NCI-H2227 (cell line): Measurements from ENCODE around the gene TJP3.

Experiments used
- DNase-seq: peaks from one replicate; lab custom pipeline; 2025; ENCODE audit not compliant: unreplicated experiment; lab: John Stamatoyannopoulos, UW

TJP3 gene

GRCh38 chr19:3691372-3691716, 16.8 kb upstream of the TJP3 start:
- DNase-seq: no peak

DNA sequence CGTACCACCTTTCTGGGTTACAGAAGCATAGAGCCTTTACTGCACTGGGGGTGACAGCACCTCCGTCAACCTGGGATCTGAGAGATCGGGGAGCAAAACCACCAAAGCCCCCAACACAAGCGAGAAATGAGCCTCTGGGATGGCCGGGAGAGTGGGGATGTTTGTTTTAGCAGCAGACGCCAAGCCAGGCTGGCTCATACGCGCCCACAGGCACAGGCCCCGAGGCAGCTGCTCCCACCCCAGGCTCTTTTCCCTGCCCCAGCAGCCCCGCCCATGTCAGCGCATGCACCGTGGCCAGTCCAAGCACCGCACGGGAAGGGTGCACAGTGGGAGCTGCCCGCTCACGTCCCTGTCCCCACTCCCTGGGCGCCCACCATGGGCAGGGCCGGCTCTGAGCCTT, 16.5 kb upstream of the TJP3 start:
- DNase-seq: no peak

DNA sequence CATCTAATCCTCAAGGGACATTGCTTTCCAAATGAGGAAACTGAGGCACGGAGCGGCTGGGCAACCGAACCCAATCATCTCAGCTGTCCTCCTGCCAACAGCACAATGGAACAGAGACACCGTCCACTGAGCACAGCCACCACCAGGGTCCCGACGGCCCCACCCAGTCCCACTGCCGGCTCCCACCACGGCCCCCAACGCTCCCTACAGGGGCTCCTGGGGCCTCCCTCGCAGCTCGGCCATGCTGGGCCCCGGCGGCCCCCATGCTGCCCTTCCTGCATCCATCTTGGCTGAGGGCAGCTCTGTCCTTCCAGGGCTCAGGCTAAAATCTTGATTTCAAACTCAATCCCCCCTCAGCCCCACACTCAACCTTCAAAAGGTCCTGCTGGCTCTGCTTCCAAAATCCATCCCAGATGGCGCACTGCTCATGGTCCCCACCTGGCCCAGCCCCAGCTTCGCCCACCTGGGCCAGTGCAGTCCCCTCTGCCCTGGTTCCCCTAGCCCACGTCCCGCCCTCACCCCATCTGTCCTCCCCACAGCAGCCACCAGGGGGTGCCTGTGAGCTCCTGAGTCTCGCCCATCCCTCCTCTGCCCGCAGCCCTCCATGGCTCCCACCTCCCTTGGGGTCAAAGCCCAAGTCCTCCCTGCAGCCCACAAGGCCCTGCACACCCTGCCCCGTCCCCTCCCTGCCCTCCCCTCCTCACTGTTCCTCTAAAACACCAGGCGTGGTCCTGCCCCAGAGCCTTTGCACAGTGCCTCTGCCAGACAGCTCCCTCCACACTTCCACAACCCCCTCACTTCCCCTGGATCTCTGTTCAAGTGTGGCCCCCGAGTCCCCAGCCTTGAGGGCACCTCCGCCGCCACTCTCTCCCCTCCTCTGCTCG, 15.8 kb upstream of the TJP3 start:
- DNase-seq: no peak

DNA sequence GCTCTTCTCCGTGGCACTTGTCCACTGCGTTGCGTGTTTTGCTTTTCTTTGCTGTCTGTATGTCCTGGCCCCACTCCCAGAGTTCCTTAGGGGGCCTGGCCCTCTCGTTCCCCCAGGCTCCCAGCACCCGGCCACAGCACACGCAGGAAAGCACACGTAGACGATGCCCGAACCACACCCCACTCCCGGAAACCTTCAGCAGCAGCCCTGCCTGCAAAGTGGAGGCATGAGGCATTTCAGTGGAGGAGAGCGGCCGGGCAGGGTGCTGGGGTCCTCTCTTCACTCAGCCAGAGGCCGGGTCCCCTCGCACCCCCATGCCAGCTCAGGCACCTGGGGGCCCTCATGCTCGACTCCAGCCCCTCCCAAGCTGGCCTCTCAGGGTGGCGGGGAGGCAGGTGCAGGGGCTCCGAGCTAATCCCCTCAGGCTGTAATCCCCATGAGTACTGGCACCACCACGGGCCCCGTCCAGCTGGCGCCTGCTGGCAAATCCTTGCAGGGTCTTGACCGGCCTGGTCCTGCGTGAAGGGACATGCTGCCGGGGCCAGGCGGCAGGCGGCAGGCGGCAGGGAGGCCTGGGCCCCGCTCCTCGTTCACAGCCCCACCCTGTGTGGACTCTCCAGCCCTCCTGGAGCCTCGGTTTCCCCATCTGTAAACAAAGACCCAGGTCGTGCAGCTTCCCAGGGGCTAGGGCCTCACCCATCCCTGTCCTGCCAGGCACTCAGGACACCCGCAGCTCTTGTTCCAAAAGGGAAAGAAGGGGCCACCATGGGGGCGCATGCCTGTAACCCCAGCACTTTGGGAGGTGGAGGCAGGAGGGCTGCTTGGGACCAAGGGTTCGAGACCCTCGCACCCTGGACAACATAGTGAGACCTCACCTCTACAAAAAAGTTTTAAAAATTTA, 14.9 kb upstream of the TJP3 start:
- no peak for DNase-seq

DNA sequence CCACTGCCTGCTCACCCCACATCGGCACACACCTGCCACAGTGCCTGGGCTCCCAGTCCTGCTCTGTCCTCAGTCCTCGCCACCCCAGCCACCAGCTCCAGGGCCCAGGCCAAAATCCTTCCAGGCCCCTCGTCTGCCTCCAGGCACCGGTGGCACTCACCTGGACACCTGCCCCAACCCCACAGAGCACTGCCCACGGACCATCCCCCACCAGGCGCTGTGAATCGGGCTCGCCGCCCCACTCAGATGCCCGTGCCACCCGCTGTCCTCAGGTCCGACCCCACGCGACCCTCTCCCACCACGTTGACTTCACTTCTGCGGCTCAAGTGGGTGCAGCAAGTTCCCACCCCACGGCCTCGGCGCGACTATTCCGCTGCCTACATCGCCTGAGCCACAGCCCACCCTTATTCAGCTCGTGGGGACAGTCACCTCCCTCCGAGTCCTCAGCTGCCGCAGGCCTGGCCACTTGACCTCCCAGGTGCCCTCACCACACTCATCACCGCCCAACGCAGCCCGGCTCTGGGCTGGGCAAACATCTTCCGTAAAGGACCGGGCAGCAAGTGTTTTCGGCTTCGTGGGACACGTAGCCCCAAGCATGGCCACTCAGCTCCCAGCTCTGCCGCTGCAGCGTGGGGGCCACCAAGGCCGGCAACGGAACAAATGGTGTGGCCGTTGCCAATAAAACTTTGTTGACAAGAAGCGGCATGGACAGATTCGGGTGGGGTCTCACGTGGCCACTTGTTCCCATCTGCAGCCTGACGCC, 13.6 kb upstream of the TJP3 start:
- no peak for DNase-seq

- DNase-seq: no peak
Measured at GRCh38 chr19:3695124-3695733, 13.0 kb upstream of the TJP3 start.

- no peak for DNase-seq
Measured at GRCh38 chr19:3695986-3696659, 12.1 kb upstream of the TJP3 start.

GRCh38 chr19:3696660-3696995, 11.6 kb upstream of the TJP3 start:
- no peak for DNase-seq

- DNase-seq: no peak
Measured at GRCh38 chr19:3697094-3697493, 11.1 kb upstream of the TJP3 start.

- no peak for DNase-seq
Measured at GRCh38 chr19:3697671-3698385, 10.4 kb upstream of the TJP3 start.

DNA sequence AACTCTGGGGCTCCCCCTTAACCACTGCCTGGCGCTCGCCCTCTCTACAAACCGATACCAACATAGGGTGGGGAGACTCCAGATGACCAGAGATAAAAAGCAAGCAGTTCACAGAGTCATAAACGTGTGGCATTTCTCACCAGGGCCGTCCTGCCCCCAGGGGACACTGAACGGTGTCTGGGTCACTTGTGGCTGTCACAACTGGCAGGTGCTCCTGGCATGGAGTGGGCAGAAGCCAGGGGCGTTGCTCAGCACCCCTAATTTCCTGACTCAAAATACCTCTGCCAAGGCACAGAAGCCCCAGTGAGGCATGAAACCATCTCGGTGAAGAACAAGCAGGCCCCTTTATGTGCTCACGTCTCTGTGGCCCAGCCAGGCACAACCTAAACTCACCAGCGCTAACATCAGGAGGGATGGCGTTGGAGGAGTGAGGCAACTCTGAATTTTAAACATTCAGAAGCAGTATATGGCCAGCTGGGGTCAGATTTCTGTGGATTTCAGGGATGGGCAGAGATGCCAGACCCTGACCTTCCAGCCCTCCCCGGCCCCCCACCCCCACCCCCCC, 9.7 kb upstream of the TJP3 start:
- DNase-seq: no peak

DNA sequence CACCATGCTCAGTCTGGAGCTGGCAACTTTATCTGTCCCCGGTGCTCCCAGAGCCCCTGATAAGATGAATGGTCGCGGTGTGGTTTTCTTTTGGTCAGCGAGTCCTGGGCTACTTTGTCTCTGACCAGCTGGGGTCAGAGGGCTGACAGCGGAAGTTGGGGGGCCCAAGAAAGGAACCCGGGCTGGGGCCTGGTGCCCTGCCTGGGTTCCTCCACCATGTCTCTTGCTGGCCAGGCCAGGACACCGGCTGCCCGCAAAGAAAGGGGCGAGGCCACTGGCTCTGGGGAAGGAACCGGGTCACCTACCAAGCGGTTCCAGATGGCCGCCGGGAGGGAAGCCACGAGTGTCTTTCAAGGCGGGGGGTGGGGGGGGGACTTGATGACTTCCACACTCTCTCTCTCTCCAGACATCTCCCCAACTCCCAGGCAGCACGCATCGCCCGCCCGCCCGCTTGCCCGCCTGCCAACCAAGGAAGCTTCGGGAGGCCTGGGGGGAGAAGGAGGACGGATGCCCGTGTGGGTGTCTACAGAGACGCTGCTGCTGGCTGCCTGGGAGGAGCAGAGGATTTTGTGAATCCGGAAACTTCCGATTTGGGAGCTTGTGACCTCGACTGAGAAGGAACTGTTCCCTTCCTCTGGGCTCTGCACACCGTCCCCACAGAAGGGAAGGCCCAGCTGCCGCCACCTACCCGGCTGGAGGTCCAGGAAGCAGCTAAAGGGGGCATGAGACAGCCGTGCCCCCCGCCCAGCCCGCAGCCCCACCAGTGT, 9.0 kb upstream of the TJP3 start:
- DNase-seq: no peak

- DNase-seq: no peak
Measured at GRCh38 chr19:3699741-3700241, 8.4 kb upstream of the TJP3 start.

DNA sequence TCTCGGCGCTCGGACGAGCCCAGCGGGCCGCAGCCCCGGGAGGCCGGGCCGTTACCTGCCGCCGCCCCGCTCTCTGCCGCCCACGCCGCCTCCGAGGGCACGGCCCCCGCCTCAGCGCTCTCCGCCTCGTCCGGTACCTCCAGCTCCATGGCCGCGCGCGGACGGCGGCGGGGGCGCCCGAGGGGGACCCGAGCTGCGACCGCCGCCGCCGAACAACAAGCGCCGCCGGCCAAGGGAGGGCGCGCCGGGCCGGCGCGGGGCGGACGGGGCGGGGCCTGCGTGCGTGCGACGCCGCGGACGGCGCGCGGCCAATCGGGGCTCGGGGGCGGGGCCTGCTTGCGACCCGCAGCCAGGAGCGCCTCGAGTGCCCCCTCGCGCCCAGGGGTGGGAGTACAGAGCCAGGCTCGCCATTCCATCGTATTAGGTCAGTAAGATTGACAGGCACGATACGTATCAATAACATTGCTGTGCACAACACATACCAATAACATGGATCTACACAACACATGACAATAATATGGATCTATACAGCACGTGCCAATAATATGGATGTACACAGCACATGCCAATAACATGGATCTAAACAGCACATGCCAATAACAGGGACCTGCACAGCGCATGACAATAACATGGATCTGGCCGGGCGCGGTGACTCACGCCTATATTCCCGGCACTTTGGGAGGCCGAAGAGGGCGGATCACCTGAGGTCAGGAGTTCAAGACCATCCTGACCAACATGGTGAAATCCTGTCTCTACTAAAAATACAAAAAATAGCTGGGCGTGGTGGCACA, 7.7 kb upstream of the TJP3 start, which contains the start of gene PIP5K1C:
TSS of gene PIP5K1C (minus strand) at position 227 of the 791 bp plus-strand sequence. CDS start at position 149, 78 bp downstream.
- peak; percentile 85 for DNase-seq

- no peak for DNase-seq
Measured at GRCh38 chr19:3701200-3701599, 7.0 kb upstream of the TJP3 start.

DNA sequence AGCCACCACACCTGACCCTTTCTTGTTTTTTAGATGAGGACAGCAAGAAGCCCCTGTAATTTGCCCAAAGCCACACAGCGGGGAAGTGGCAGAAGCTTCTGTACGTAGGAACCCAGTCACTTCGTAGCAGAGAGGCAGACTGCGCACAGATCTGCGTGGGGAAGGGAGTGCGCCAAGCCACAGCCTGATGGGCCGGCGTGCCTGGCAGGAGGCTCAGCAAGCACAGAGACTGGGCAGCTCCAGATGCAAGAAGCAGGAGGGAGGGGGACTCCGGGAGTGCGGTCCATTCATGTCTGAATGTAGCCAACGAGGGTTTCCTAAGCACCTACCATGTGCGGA, 347 bp upstream of the TJP3 start:
- no peak for DNase-seq

DNA sequence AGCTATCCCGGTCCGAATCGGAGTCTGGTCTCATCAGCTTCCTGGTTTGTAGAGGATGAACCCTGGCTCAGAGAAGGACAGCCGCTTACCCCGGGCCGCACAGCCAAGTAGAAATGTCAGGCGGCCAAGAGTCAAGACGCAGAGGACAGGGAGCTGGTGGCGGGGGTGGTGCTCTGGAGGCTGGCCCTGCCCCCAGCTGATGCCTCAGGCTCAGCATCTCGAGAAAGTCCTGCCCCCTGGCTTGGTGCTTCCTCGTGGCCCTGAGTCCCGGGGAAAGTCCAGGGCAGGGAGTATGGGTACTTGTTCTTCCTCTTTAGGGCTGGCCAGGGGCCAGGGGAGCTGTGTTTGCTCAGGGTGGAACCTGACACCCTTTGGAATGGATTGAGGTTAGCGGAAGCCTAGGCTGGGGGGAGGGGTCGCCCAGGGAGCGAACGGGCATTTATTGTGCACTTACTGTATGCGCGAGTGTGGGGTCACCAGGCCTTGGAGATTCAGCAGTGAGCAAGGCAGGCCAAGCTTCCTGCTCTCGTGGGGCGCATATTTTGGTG, 2.2 kb downstream of the TJP3 start:
- DNase-seq: no peak
